Coronary artery (tissue), 2 donors: ENCODE data around the gene TBL1Y.

Experiments
- DNase-seq: peaks from one replicate; pipeline ENCODE4 v3.0.0-alpha.2; 2017; ENCODE audit warnings: low spot score
- H3K27ac ChIP-seq, 2 donors: fragments of 200-600 bp; sonication (generic); one replicate each; pipeline ENCODE4 v1.5.1; 2016 to 2019
- H3K4me3 ChIP-seq: fragments of 200-600 bp; sonication (generic); 2 replicates; pipeline ENCODE4 v1.5.1; 2016; ENCODE audit warnings: mild to moderate bottlenecking, moderate library complexity
- CTCF ChIP-seq: fragments of 200-600 bp; sonication (generic); IDR thresholded peaks from one replicate; pipeline ENCODE4 v1.5.1; 2019; ENCODE audit warnings: antibody characterized with exemption

TBL1Y gene

GRCh38 chrY:6911253-6911881 is 870 bp downstream of the TBL1Y start, which contains the start of gene AMELY:
AMELY (minus strand) TSS chrY:6911752; CDS start chrY:6872608, 39,144 bp downstream.
- H3K27ac ChIP-seq: no peak within 1 kb of the TSS
- no peak within 1 kb of the TSS for H3K4me3 ChIP-seq
- DNase-seq: no peak
- no peak for TF ChIP-seq CTCF

- Histone ChIP-seq H3K27ac (no peak overlapping the region), H3K4me3 (no peak overlapping the region)
- DNase-seq: no peak
- no peak for TF ChIP-seq CTCF
These were observed 2.9 kb downstream of the TBL1Y start for GRCh38 chrY:6913362-6913761.

GRCh38 chrY:6921061-6921460 is 10.6 kb downstream of the TBL1Y start:
- DNase-seq: no peak
- Histone ChIP-seq H3K4me3 (no peak overlapping the region), H3K27ac (no peak overlapping the region)
- no peak for TF ChIP-seq CTCF

GRCh38 chrY:6928265-6928664 is 17.8 kb downstream of the TBL1Y start:
- no peak for DNase-seq
- TF ChIP-seq CTCF: no peak
- Histone ChIP-seq H3K27ac (no peak overlapping the region), H3K4me3 (no peak overlapping the region)

- Histone ChIP-seq H3K27ac (no peak overlapping the region), H3K4me3 (no peak overlapping the region)
- no peak for DNase-seq
- TF ChIP-seq CTCF: no peak
These were observed 18.7 kb downstream of the TBL1Y start for GRCh38 chrY:6929237-6929636.

- Histone ChIP-seq H3K4me3 (no peak overlapping the region), H3K27ac (no peak overlapping the region)
- no peak for TF ChIP-seq CTCF
- DNase-seq: no peak
These were observed 21.4 kb downstream of the TBL1Y start for GRCh38 chrY:6931779-6932396.

GRCh38 chrY:6935497-6935896 is 25.0 kb downstream of the TBL1Y start:
- no peak overlapping the region for H3K27ac ChIP-seq
- no peak for DNase-seq
- TF ChIP-seq CTCF: no peak
- H3K4me3 ChIP-seq: no peak overlapping the region
